Measurements from ENCODE around the gene DAAM1.
A peak's percentile ranks its signal among the peaks of the same experiment; 100 is the strongest.

DAAM1 gene

GRCh38 chr14:59252772-59253500, 64.5 kb downstream of the DAAM1 start:
- Histone ChIP-seq H3K27ac (no peak overlapping the region), H3K9me3 (ENCODE audit: control insufficient read depth, low read length) (no peaks in the 10 kb centered on the region), H3K9ac (no peak overlapping the region), H3K4me3 (ENCODE audit: low read depth, low read length) (no peak overlapping the region), H3K36me3 (ENCODE audit: control insufficient read depth, insufficient read depth, low read length) (no peaks in the 10 kb centered on the region), H2AFZ (no peak overlapping the region), H3K79me2 (peaks cover 31% of the 10 kb centered on the region), H3K27me3 (ENCODE audit: control insufficient read depth, insufficient read depth, low read length) (no peaks in the 10 kb centered on the region), H3K4me1 (peaks cover 18% of the 10 kb centered on the region), H3K4me2 (ENCODE audit: low read length) (no peak overlapping the region)
- TF ChIP-seq, protein P1, sequence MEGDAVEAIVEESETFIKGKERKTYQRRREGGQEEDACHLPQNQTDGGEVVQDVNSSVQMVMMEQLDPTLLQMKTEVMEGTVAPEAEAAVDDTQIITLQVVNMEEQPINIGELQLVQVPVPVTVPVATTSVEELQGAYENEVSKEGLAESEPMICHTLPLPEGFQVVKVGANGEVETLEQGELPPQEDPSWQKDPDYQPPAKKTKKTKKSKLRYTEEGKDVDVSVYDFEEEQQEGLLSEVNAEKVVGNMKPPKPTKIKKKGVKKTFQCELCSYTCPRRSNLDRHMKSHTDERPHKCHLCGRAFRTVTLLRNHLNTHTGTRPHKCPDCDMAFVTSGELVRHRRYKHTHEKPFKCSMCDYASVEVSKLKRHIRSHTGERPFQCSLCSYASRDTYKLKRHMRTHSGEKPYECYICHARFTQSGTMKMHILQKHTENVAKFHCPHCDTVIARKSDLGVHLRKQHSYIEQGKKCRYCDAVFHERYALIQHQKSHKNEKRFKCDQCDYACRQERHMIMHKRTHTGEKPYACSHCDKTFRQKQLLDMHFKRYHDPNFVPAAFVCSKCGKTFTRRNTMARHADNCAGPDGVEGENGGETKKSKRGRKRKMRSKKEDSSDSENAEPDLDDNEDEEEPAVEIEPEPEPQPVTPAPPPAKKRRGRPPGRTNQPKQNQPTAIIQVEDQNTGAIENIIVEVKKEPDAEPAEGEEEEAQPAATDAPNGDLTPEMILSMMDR (IDR thresholded peaks at IDR 0.05), result no peak

DNA sequence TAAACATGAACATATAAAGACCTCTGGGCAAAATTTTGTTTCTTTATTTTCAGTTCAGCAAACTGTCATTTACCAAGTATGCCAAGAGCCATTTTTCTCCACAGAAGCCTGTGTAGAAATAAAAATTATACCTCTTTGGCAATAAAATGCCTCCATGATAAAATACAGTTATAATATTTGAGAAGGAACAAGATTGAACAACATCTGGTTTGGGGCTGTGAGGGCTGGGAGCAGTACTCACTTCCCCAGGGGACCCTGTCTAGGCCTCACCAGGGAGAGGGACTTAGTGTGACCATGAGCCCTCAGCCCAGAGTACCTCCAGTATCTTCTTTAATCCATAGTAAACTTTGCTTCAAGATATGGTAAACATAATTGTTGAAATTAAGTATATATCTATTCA, 65.1 kb downstream of the DAAM1 start:
- H3K9me3 ChIP-seq (ENCODE audit: control insufficient read depth, low read length), result no peaks in the 10 kb centered on the region
- no peaks in the 10 kb centered on the region for H3K36me3 ChIP-seq (ENCODE audit: control insufficient read depth, insufficient read depth, low read length)
- H2AFZ ChIP-seq, result no peak overlapping the region
- no peak overlapping the region for H3K4me2 ChIP-seq (ENCODE audit: low read length)
- H3K27me3 ChIP-seq (ENCODE audit: control insufficient read depth, insufficient read depth, low read length), result no peaks in the 10 kb centered on the region
- H3K4me3 ChIP-seq (ENCODE audit: low read depth, low read length), result no peak overlapping the region
- peaks cover 18% of the 10 kb centered on the region for H3K4me1 ChIP-seq
- H3K9ac ChIP-seq, result no peak overlapping the region
- peaks cover 35% of the 10 kb centered on the region for H3K79me2 ChIP-seq
- no peak overlapping the region for H3K27ac ChIP-seq
- TF ChIP-seq, protein P1 (IDR thresholded peaks at IDR 0.05), result no peak

- peaks cover 34% of the 10 kb centered on the region for H3K79me2 ChIP-seq
- peak overlapping the region; percentile 72 for H3K27ac ChIP-seq
- H3K36me3 ChIP-seq (ENCODE audit: control insufficient read depth, insufficient read depth, low read length), result no peaks in the 10 kb centered on the region
- H2AFZ ChIP-seq, result no peak overlapping the region
- H3K4me1 ChIP-seq, result peaks cover 18% of the 10 kb centered on the region
- H3K9me3 ChIP-seq (ENCODE audit: control insufficient read depth, low read length), result no peaks in the 10 kb centered on the region
- H3K9ac ChIP-seq, result no peak overlapping the region
- H3K27me3 ChIP-seq (ENCODE audit: control insufficient read depth, insufficient read depth, low read length), result no peaks in the 10 kb centered on the region
- peak overlapping the region; percentile 39 for H3K4me2 ChIP-seq (ENCODE audit: low read length)
- TF ChIP-seq, protein P1 (IDR thresholded peaks at IDR 0.05), result peak; percentile 8
- H3K4me3 ChIP-seq (ENCODE audit: low read depth, low read length), result peak overlapping the region; percentile 8
These were observed 65.9 kb downstream of the DAAM1 start for GRCh38 chr14:59254146-59254910.

GRCh38 chr14:59254911-59255545, 66.6 kb downstream of the DAAM1 start:
- Histone ChIP-seq H3K4me3 (ENCODE audit: low read depth, low read length) (no peak overlapping the region), H3K4me1 (peaks cover 19% of the 10 kb centered on the region)
- TF ChIP-seq, protein P1 (IDR thresholded peaks at IDR 0.05), result no peak

More at GRCh38 chr14:59254911-59255545, 66.6 kb downstream of the DAAM1 start:
- Histone ChIP-seq H3K36me3 (ENCODE audit: control insufficient read depth, insufficient read depth, low read length) (no peaks in the 10 kb centered on the region), H3K27ac (peak overlapping the region; percentile 72), H3K27me3 (ENCODE audit: control insufficient read depth, insufficient read depth, low read length) (no peaks in the 10 kb centered on the region), H3K4me2 (ENCODE audit: low read length) (peak overlapping the region; percentile 39), H3K9ac (no peak overlapping the region), H3K79me2 (peaks cover 40% of the 10 kb centered on the region), H3K9me3 (ENCODE audit: control insufficient read depth, low read length) (no peaks in the 10 kb centered on the region), H2AFZ (no peak overlapping the region)
